GM23248 (cell line): Measurements from ENCODE around the gene FERMT2. TPM values are rescaled to one million over a fixed set of nuclear protein-coding genes. Genes with fewer than 3 reads are reported as not detected.

Experiments used
- DNase-seq: peaks from one replicate; pipeline ENCODE4 v3.0.0-alpha.2; 2015
- H2AFZ ChIP-seq: fragments of 200-600 bp; sonication (generic); 2 replicates; pipeline ENCODE4 v1.6.1; 2016; ENCODE audit warnings: antibody characterized with exemption
- H3F3A ChIP-seq: fragments of 200-600 bp; sonication (generic); 2 replicates; pipeline ENCODE4 v1.6.1; 2016; ENCODE audit warnings: mild to moderate bottlenecking, antibody characterized with exemption, mixed run types; ENCODE audit not compliant: insufficient read depth
- H3K27ac ChIP-seq: fragments of 200-600 bp; sonication (generic); 2 replicates; pipeline ENCODE4 v1.5.1; 2016; ENCODE audit warnings: mild to moderate bottlenecking
- H3K27me3 ChIP-seq: fragments of 200-600 bp; sonication (generic); replicated peaks from 2 replicates; pipeline ENCODE4 v1.6.1; 2016; ENCODE audit warnings: mild to moderate bottlenecking; ENCODE audit not compliant: insufficient read depth
- H3K36me3 ChIP-seq: fragments of 200-600 bp; sonication (generic); 2 replicates; pipeline ENCODE4 v1.6.1; 2016; ENCODE audit warnings: low read depth, mild to moderate bottlenecking
- H3K4me1 ChIP-seq: fragments of 200-600 bp; sonication (generic); 2 replicates; pipeline ENCODE4 v1.6.1; 2016; ENCODE audit warnings: mild to moderate bottlenecking; ENCODE audit not compliant: insufficient read depth
- H3K4me2 ChIP-seq: fragments of 200-600 bp; sonication (generic); one replicate; pipeline ENCODE4 v1.6.1; 2016; ENCODE audit warnings: mild to moderate bottlenecking; ENCODE audit not compliant: unreplicated experiment
- H3K4me3 ChIP-seq: fragments of 200-600 bp; sonication (generic); 2 replicates; pipeline ENCODE4 v1.5.1; 2016; ENCODE audit warnings: mild to moderate bottlenecking
- H3K79me2 ChIP-seq: fragments of 200-600 bp; sonication (generic); 2 replicates; pipeline ENCODE4 v1.6.1; 2016; ENCODE audit warnings: mild to moderate bottlenecking; ENCODE audit not compliant: insufficient read depth
- H3K9ac ChIP-seq: fragments of 200-600 bp; sonication (generic); 2 replicates; pipeline ENCODE4 v1.6.1; 2016; ENCODE audit warnings: mild to moderate bottlenecking
- H3K9me2 ChIP-seq: fragments of 200-600 bp; sonication (generic); 2 replicates; pipeline ENCODE4 v1.6.1; 2016; ENCODE audit warnings: mixed run types, mild to moderate bottlenecking, moderate library complexity; ENCODE audit not compliant: insufficient read depth
- H3K9me3 ChIP-seq: fragments of 200-600 bp; sonication (generic); one replicate; pipeline ENCODE4 v1.6.1; 2017; ENCODE audit warnings: low read depth
- H4K20me1 ChIP-seq: fragments of 200-600 bp; sonication (generic); 2 replicates; pipeline ENCODE4 v1.6.0; 2016; ENCODE audit not compliant: insufficient read depth
- EZH2 ChIP-seq: fragments of 200-600 bp; sonication (generic); IDR thresholded peaks from 2 replicates; pipeline ENCODE4 v1.6.1; 2018; ENCODE audit warnings: antibody characterized with exemption, mild to moderate bottlenecking; ENCODE audit not compliant: insufficient read depth, poor library complexity, severe bottlenecking
- EZH2phosphoT487 ChIP-seq: fragments of 200-600 bp; sonication (generic); IDR thresholded peaks from 2 replicates; pipeline ENCODE4 v1.6.1; 2018; ENCODE audit warnings: antibody characterized with exemption, moderate library complexity, mild to moderate bottlenecking, low read depth; ENCODE audit not compliant: insufficient read depth
- WGBS, 2 experiments: methylation state at CpG; one replicate each; pipeline ENCODE4 v1.1.6; 2015 to 2017; ENCODE audit warnings: low lambda C conversion rate in 2 of 2, low coverage in 1 of 2; ENCODE audit errors: missing lambda C conversion rate in 2 of 2; 5-methylcytosine and 5-hydroxymethylcytosine counted together
- in situ Hi-C: fragments of 300-500 bp; cut with MboI; formaldehyde crosslinking; loops from 2 replicates; pipeline ENCODE4 v1.15.0; 2020
- polyA plus RNA-seq: library from polyadenylated mRNA; unstranded; fragments of >200 nt; fragmentation: Nextera tagmentation; extraction: Ambion mirVana; gene quantifications from 2 replicates; pipeline ENCODE4 v1.2.1, GENCODE V29; 2016
- total RNA-seq: library from RNA; depleted of rRNA; stranded (reverse); fragments of >200 nt; shearing (Covaris generic); gene quantifications from 2 replicates; pipeline ENCODE4 v1.2.3, GENCODE V29; 2014

Gene FERMT2
- total and polyA plus RNA-seq, 2 experiments from 2014 or later: 124 to 217 TPM

- Histone ChIP-seq H3K36me3 (peaks cover 77% of the 10 kb centered on the region), H3K9me2 (no peaks in the 10 kb centered on the region), H3K9me3 (no peaks in the 10 kb centered on the region), H3F3A (peaks cover 89% of the 10 kb centered on the region), H3K4me2 (peak overlapping the region; percentile 59), H3K79me2 (peaks cover 79% of the 10 kb centered on the region), H3K4me1 (peaks cover 72% of the 10 kb centered on the region), H4K20me1 (no peaks in the 10 kb centered on the region), H2AFZ (no peak overlapping the region), H3K4me3 (no peak overlapping the region), H3K27ac (peak overlapping the region; percentile 71), H3K27me3 (no peaks in the 10 kb centered on the region), H3K9ac (peak overlapping the region; percentile 19; the same call in 1 of the 2 replicates)
- 59 to 62% methylated on average over 1 of the region's 1 CpG for WGBS, 2 experiments
- no peak for TF ChIP-seq EZH2
- TF ChIP-seq EZH2phosphoT487: no peak
- DNase-seq: peak; percentile 76
- in situ Hi-C loops: no loop called here
These were observed 74.5 kb downstream of the FERMT2 start for GRCh38 chr14:52876311-52876710.

GRCh38 chr14:52875707-52876106 lies 75.1 kb downstream of the FERMT2 start:
- H3K9me3 ChIP-seq: no peaks in the 10 kb centered on the region
- H3K4me1 ChIP-seq: peaks cover 74% of the 10 kb centered on the region
- no peak overlapping the region for H2AFZ ChIP-seq
- H3K4me2 ChIP-seq: peak overlapping the region; percentile 59
- TF ChIP-seq EZH2phosphoT487: no peak
- TF ChIP-seq EZH2: no peak
- peak overlapping the region; percentile 19; the same call in 1 of the 2 replicates for H3K9ac ChIP-seq
- no peak overlapping the region for H3K4me3 ChIP-seq
- DNase-seq: peak; percentile 24
- H3K27me3 ChIP-seq: no peaks in the 10 kb centered on the region
- H3K27ac ChIP-seq: peak overlapping the region; percentile 71
- H3F3A ChIP-seq: peaks cover 89% of the 10 kb centered on the region
- peaks cover 80% of the 10 kb centered on the region for H3K36me3 ChIP-seq
- H3K9me2 ChIP-seq: no peaks in the 10 kb centered on the region
- 60 to 78% methylated on average over 4 of the region's 4 CpGs for WGBS, 2 experiments
- H3K79me2 ChIP-seq: peaks cover 79% of the 10 kb centered on the region
- in situ Hi-C loops: no loop called here
- no peaks in the 10 kb centered on the region for H4K20me1 ChIP-seq

- in situ Hi-C loops: no loop called here
- H3K9me3 ChIP-seq: no peaks in the 10 kb centered on the region
- TF ChIP-seq EZH2phosphoT487: no peak
- TF ChIP-seq EZH2: no peak
- peaks cover 84% of the 10 kb centered on the region for H3F3A ChIP-seq
- H4K20me1 ChIP-seq: no peaks in the 10 kb centered on the region
- H3K9me2 ChIP-seq: no peaks in the 10 kb centered on the region
- H2AFZ ChIP-seq: no peak overlapping the region
- no peak for DNase-seq
- H3K9ac ChIP-seq: peak overlapping the region; percentile 52
- no peak overlapping the region for H3K4me3 ChIP-seq
- peaks cover 79% of the 10 kb centered on the region for H3K79me2 ChIP-seq
- peak overlapping the region; percentile 37 for H3K4me2 ChIP-seq
- WGBS, 2 experiments: 96 to 100% methylated on average over 1 of the region's 1 CpG
- peaks cover 70% of the 10 kb centered on the region for H3K4me1 ChIP-seq
- H3K36me3 ChIP-seq: peaks cover 80% of the 10 kb centered on the region
- H3K27me3 ChIP-seq: no peaks in the 10 kb centered on the region
- H3K27ac ChIP-seq: peak overlapping the region; percentile 71
These were observed 76.5 kb downstream of the FERMT2 start for GRCh38 chr14:52874389-52874788.

- peaks cover 80% of the 10 kb centered on the region for H3K36me3 ChIP-seq
- TF ChIP-seq EZH2 (no peak), EZH2phosphoT487 (no peak)
- DNase-seq: peak; percentile 87
- no peaks in the 10 kb centered on the region for H3K9me3 ChIP-seq
- peaks cover 79% of the 10 kb centered on the region for H3K79me2 ChIP-seq
- H3K27me3 ChIP-seq: no peaks in the 10 kb centered on the region
- peak overlapping the region; percentile 52 for H3K9ac ChIP-seq
- in situ Hi-C loops: no loop called here
- H3K4me1 ChIP-seq: peaks cover 67% of the 10 kb centered on the region
- H3K9me2 ChIP-seq: no peaks in the 10 kb centered on the region
- H3K4me2 ChIP-seq: peak overlapping the region; percentile 53
- H3K27ac ChIP-seq: peak overlapping the region; percentile 71
- no peak overlapping the region for H2AFZ ChIP-seq
- WGBS, 2 experiments: 27 to 29% methylated on average over 7 of the region's 7 CpGs
- no peaks in the 10 kb centered on the region for H4K20me1 ChIP-seq
- H3F3A ChIP-seq: peaks cover 87% of the 10 kb centered on the region
- H3K4me3 ChIP-seq: peak overlapping the region; percentile 18; the same call in 1 of the 2 replicates
These were observed 77.2 kb downstream of the FERMT2 start for GRCh38 chr14:52873694-52874093.
